ENCODE results near the gene FOSL1.
"Not testable (repeated sequence)": the region's sequence is repeated elsewhere in the genome, so short reads cannot be mapped to it uniquely, and the experiment has no call there.

FOSL1 gene

DNA sequence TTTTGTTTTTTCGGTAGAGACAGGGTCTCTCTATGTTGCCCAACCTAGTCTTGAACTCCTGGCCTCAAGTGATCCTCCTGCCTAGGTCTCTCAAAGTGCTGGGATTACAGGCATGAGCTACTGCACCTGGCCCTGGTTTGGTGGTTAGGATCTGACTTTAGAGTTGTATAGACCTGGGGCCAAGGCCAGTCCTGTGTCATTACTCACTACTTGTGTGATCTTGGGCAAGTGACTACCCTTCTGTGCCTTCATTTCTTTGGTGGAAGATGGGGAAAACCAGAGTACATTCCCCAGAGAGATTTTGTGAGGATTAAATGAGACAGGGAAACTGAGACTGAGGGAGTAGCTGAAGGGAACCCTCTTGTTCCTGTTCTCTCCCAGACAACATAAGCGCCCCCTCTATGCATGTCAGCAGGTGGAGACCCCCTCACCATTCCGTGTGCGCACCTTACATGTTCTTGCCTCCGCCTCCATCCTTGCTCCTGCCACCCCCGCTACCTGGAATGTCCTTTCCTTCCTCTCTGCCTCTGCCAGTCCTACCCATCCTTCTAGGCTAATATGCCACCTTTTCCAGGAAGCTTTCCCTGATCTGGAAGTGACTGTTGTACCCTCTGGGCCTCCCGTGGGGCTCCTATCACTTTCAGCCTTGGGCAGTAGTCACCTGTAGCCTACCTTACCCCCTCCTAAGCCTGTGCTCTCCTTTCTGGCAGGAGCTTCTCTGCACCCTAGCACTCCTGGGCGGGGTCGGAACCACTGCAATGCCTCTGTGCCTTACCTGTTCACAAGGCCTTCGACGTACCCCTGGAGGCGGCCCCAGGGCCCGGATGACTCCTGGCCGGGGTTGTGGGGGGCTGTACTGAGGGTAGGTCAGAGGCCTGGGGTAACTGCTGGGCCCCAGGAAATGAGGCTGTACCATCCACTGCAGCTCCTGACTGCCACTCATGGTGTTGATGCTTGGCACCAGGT is 3.9 kb downstream of the FOSL1 start:
- no peak for TF ChIP-seq CTCF (conservative IDR thresholded peaks at IDR 0.05; ENCODE audit: low read length)
- no peak for DNase-seq (ENCODE audit: low read depth)
- H3K4me3 ChIP-seq (ENCODE audit: low read length), result peak overlapping the region; percentile 20; the same call in 1 of the 2 replicates

- DNase-seq (ENCODE audit: low read depth), result no peak
- no peak overlapping the region for H3K4me3 ChIP-seq (ENCODE audit: low read length)
- TF ChIP-seq CTCF (conservative IDR thresholded peaks at IDR 0.05; ENCODE audit: low read length), result no peak
Measured at GRCh38 chr11:65895482-65895981, 4.7 kb downstream of the FOSL1 start.

DNA sequence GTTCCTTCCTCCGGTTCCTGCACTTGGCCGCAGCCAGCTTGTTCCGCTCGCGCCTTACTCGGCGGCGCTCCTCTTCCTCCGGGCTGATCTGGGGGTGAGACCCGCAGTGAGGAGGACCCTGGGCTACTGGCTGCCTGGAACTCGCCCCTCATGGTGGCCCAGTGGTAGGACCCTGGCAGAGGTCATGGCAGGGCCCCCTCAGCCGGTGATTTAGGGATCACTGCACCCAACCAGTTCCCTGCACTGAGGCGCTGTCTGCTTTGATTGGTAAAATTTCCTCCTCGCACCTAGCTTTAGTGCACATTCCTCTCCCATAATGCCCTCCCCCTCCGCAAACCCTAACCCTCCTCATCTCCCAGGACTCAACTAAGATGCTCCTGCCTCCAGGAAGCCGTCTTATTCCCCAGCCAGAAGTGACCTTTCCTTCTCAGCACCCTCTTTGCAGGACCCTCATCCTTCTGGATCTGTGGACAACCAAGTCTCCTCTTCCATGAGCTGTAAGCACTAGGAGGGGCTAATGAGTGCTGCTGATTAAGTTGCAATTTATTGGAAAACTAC is 6.1 kb downstream of the FOSL1 start:
- no peak overlapping the region for H3K4me3 ChIP-seq (ENCODE audit: low read length)
- DNase-seq (ENCODE audit: low read depth), result no peak
- TF ChIP-seq CTCF (conservative IDR thresholded peaks at IDR 0.05; ENCODE audit: low read length), result no peak

- TF ChIP-seq CTCF (conservative IDR thresholded peaks at IDR 0.05; ENCODE audit: low read length), result no peak
- DNase-seq (ENCODE audit: low read depth), result no peak
- H3K4me3 ChIP-seq (ENCODE audit: low read length), result peak overlapping the region; percentile 75
Measured at GRCh38 chr11:65892661-65893317, 7.4 kb downstream of the FOSL1 start.

DNA sequence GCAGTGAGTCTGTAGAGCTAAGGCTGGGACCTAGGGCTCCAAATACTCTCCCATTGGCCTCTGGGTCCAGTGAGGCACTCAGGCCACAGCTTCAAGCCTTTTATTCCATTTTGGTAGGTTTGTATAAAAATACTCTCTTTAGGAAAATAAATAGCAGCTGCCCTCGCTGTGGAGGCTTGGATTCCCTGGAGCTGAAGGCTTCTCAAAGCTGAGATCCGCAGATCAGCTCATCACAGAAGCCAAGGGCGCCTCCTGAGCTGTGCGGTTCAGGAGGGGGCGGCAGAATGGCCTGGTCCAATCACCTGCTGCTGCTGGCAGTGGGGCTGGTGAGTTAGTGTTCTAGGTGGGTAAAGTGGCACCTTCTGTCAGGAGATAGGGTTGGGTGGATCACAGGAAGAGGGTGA is 8.0 kb downstream of the FOSL1 start:
- DNase-seq (ENCODE audit: low read depth), result not testable (repeated sequence)
- H3K4me3 ChIP-seq (ENCODE audit: low read length), result peak overlapping the region; percentile 75

- peak overlapping the region; percentile 75 for H3K4me3 ChIP-seq (ENCODE audit: low read length)
- no peak for DNase-seq (ENCODE audit: low read depth)
- TF ChIP-seq CTCF (conservative IDR thresholded peaks at IDR 0.05; ENCODE audit: low read length), result peak; percentile 31
Measured at GRCh38 chr11:65891219-65892136, 8.7 kb downstream of the FOSL1 start.

Data from AG10803 (cell line).